H1 (cell line): ENCODE measurements around the gene DEFB129. TPM values are rescaled to one million over a fixed set of nuclear protein-coding genes. Genes with fewer than 3 reads are reported as not detected.

ENCODE experiments used
- CTCF ChIA-PET: fragments of 300-600 bp; sonication (Branson Sonifier 250); formaldehyde crosslinking; loops from one replicate; lab custom pipeline; 2021; ENCODE audit not compliant: partially characterized antibody; lab: Charles Lee
- POLR2A ChIA-PET: fragments of 300-600 bp; sonication (Branson Sonifier 250); formaldehyde crosslinking; loops from one replicate; lab custom pipeline; 2021; ENCODE audit warnings: inconsistent platforms; ENCODE audit not compliant: partially characterized antibody; lab: Charles Lee
- DNase-seq, 2 experiments: peaks; one replicate each; pipeline versions ENCODE4 v3.0.0 to v3.0.0-alpha.2; 2010 to 2022; ENCODE audit warnings: low spot score in 2 of 2, low read depth in 1 of 2, mixed read lengths in 1 of 2
- FAIRE-seq: peaks from 2 replicates; lab custom pipeline; 2011; peaks lifted over from hg19 to GRCh38; lab: Jason Lieb, UNC
- H2AFZ ChIP-seq: 2 replicates; pipeline ENCODE4 v1.8.1; 2012; ENCODE audit warnings: low read length, inconsistent platforms
- H2AK5ac ChIP-seq: 2 replicates; pipeline ENCODE4 v1.6.1; 2013; ENCODE audit warnings: low read depth, low read length
- H2BK120ac ChIP-seq: replicated peaks from 2 replicates; pipeline ENCODE3; 2013; ENCODE audit warnings: low read depth, low read length, inconsistent platforms
- H2BK12ac ChIP-seq: 2 replicates; pipeline ENCODE4 v1.6.1; 2013; ENCODE audit warnings: low read depth, low read length
- H2BK15ac ChIP-seq: 2 replicates; pipeline ENCODE4 v1.6.1; 2013; ENCODE audit warnings: low read length
- H2BK20ac ChIP-seq: 2 replicates; pipeline ENCODE4 v1.6.1; 2013; ENCODE audit warnings: low read length
- H2BK5ac ChIP-seq: 2 replicates; pipeline ENCODE4 v1.6.1; 2013; ENCODE audit warnings: low read depth, low read length
- H3K14ac ChIP-seq: 2 replicates; pipeline ENCODE4 v1.6.1; 2013; ENCODE audit warnings: inconsistent platforms; ENCODE audit not compliant: insufficient read length
- H3K18ac ChIP-seq: 2 replicates; pipeline ENCODE4 v1.6.1; 2013; ENCODE audit warnings: low read length; ENCODE audit errors: extremely low read depth
- H3K23ac ChIP-seq: 2 replicates; pipeline ENCODE4 v1.6.1; 2013; ENCODE audit warnings: inconsistent platforms; ENCODE audit not compliant: insufficient read length
- H3K23me2 ChIP-seq: 2 replicates; pipeline ENCODE4 v1.6.1; 2013; ENCODE audit warnings: low read depth, low read length
- H3K27ac ChIP-seq: 2 replicates; pipeline ENCODE4 v1.6.1; 2011; ENCODE audit warnings: low read depth, low read length, inconsistent platforms
- H3K27me3 ChIP-seq, 4 experiments: replicated peaks in 1 of 4; 1 replicate in 1 of 4; 2 replicates in 3 of 4; pipeline versions ENCODE4 v1.6.1 to v1.8.1; 2011 to 2013; ENCODE audit warnings: low read length in 3 of 4, mild to moderate bottlenecking in 3 of 4, inconsistent platforms in 2 of 4, mixed read lengths in 2 of 4, moderate library complexity in 1 of 4; ENCODE audit not compliant: control insufficient read depth in 3 of 4, insufficient read depth in 3 of 4; ENCODE audit errors: extremely low read depth in 1 of 4
- H3K36me3 ChIP-seq, 4 experiments: 2 replicates each; pipeline versions ENCODE4 v1.6.1 to v1.8.1; 2011 to 2013; ENCODE audit warnings: mild to moderate bottlenecking in 4 of 4, low read length in 3 of 4, moderate library complexity in 2 of 4, control low read depth in 1 of 4, inconsistent platforms in 1 of 4; ENCODE audit not compliant: insufficient read depth in 4 of 4, control insufficient read depth in 2 of 4
- H3K4ac ChIP-seq: replicated peaks from 2 replicates; pipeline ENCODE3; 2013; ENCODE audit warnings: low read length, low read depth, mixed read lengths, inconsistent platforms; ENCODE audit not compliant: insufficient read length
- H3K4me1 ChIP-seq, 4 experiments: replicated peaks in 1 of 4; 1 replicate in 1 of 4; 2 replicates in 3 of 4; pipeline versions ENCODE4 v1.6.1 to v1.8.1; 2011 to 2013; ENCODE audit warnings: low read length in 3 of 4, inconsistent platforms in 2 of 4, mixed read lengths in 1 of 4; ENCODE audit not compliant: insufficient read depth in 4 of 4, control insufficient read depth in 3 of 4
- H3K4me2 ChIP-seq, 2 experiments: 2 replicates each; pipeline versions ENCODE4 v1.6.1 to v1.8.1; 2011 to 2013; ENCODE audit warnings: low read depth in 2 of 2, low read length in 2 of 2, control low read depth in 1 of 2, inconsistent platforms in 1 of 2, mild to moderate bottlenecking in 1 of 2; ENCODE audit not compliant: insufficient read depth in 1 of 2
- H3K4me3 ChIP-seq, 4 experiments: fragments of 200-600, 300-600 bp in 1 of 4; sonication (generic), shearing (Covaris generic), sonication (Bioruptor Twin) in 1 of 4; 2 replicates each; pipeline versions ENCODE4 v1.5.1 to v1.8.1; 2011 to 2016; ENCODE audit warnings: low read length in 4 of 4, low read depth in 3 of 4, control low read depth in 2 of 4, inconsistent platforms in 2 of 4, mild to moderate bottlenecking in 2 of 4, mixed read lengths in 1 of 4, moderate library complexity in 1 of 4; ENCODE audit not compliant: insufficient read depth in 2 of 4; ENCODE audit errors: extremely low read depth in 1 of 4
- H3K56ac ChIP-seq: replicated peaks from 2 replicates; pipeline ENCODE3; 2013; ENCODE audit warnings: low read depth, mild to moderate bottlenecking, mixed read lengths, low read length, inconsistent platforms; ENCODE audit not compliant: insufficient read length
- H3K79me1 ChIP-seq: 2 replicates; pipeline ENCODE4 v1.6.1; 2013; ENCODE audit warnings: low read depth, low read length, control low read depth
- H3K79me2 ChIP-seq, 2 experiments: 2 replicates each; pipeline versions ENCODE4 v1.6.1 to v1.8.1; 2012 to 2013; ENCODE audit warnings: low read length in 2 of 2, mild to moderate bottlenecking in 2 of 2, inconsistent platforms in 1 of 2; ENCODE audit not compliant: insufficient read depth in 2 of 2, control insufficient read depth in 1 of 2
- H3K9ac ChIP-seq, 4 experiments: replicated peaks in 1 of 4; 1 replicate in 1 of 4; 2 replicates in 3 of 4; pipeline versions ENCODE4 v1.6.1 to v1.8.1; 2011 to 2013; ENCODE audit warnings: low read depth in 3 of 4, low read length in 3 of 4, control low read depth in 2 of 4, mild to moderate bottlenecking in 2 of 4, moderate library complexity in 2 of 4, inconsistent platforms in 1 of 4; ENCODE audit errors: extremely low read depth in 1 of 4
- H3K9me3 ChIP-seq, 2 experiments: 2 replicates each; pipeline versions ENCODE4 v1.6.1 to v1.8.1; 2012 to 2013; ENCODE audit warnings: mild to moderate bottlenecking in 2 of 2, moderate library complexity in 2 of 2, control low read depth in 1 of 2, inconsistent platforms in 1 of 2, low read depth in 1 of 2, low read length in 1 of 2, mixed read lengths in 1 of 2; ENCODE audit not compliant: insufficient read depth in 2 of 2
- H4K20me1 ChIP-seq, 2 experiments: replicated peaks in 1 of 2; 2 replicates each; pipeline versions ENCODE3 to v1.8.1; 2011 to 2013; ENCODE audit warnings: inconsistent platforms in 2 of 2, low read length in 2 of 2, mild to moderate bottlenecking in 1 of 2; ENCODE audit not compliant: insufficient read depth in 2 of 2, control insufficient read depth in 1 of 2
- H4K5ac ChIP-seq: 2 replicates; pipeline ENCODE4 v1.6.1; 2013; ENCODE audit warnings: low read length, low read depth, mixed read lengths, inconsistent platforms; ENCODE audit not compliant: insufficient read length
- H4K8ac ChIP-seq: 2 replicates; pipeline ENCODE4 v1.8.0; 2013; ENCODE audit warnings: mild to moderate bottlenecking, moderate library complexity, low read length, inconsistent platforms; ENCODE audit not compliant: insufficient read depth; ENCODE audit errors: extremely low read depth
- H4K91ac ChIP-seq: replicated peaks from 2 replicates; pipeline ENCODE3; 2013; ENCODE audit warnings: low read length, mixed read lengths, inconsistent platforms; ENCODE audit not compliant: insufficient read length
- KDM4A ChIP-seq: IDR thresholded peaks from one replicate; pipeline ENCODE4 v1.7.1; 2012; ENCODE audit warnings: low read depth, mild to moderate bottlenecking, moderate library complexity, low read length, inconsistent platforms; ENCODE audit not compliant: severe bottlenecking
- YY1 ChIP-seq: IDR thresholded peaks from 2 replicates; pipeline ENCODE4 v1.6.1; 2011; ENCODE audit warnings: low read depth, mild to moderate bottlenecking, low read length
- WGBS, 2 experiments: shearing (Covaris generic) in 1 of 2; methylation state at CpG; one replicate each; pipeline versions ENCODE4 v1.1.6 to v1.1.7; 2013 to 2015; ENCODE audit warnings: low lambda C conversion rate in 2 of 2, mixed read lengths in 2 of 2, inconsistent platforms in 1 of 2, low coverage in 1 of 2, missing lambda C conversion rate in 1 of 2; ENCODE audit not compliant: insufficient replicate concordance in 2 of 2, insufficient coverage in 1 of 2, insufficient read length in 1 of 2; ENCODE audit errors: extremely low coverage in 1 of 2, missing lambda C conversion rate in 1 of 2; 5-methylcytosine and 5-hydroxymethylcytosine counted together
- polyA plus RNA-seq, 7 experiments: library from polyadenylated mRNA; depleted of rRNA in 3 of 7; stranded (reverse) in 5 of 7; unstranded in 2 of 7; fragments of >200 nt in 5 of 7; fragments of 200-250 nt in 2 of 7; gene quantifications; 1 replicate in 5 of 7; 2 replicates in 1 of 7; 4 replicates in 1 of 7; pipeline versions ENCODE4 v1.2.1 to v1.2.3, GENCODE V29; 2011 to 2013; ENCODE audit warnings: missing spikeins in 2 of 7, mixed read lengths in 2 of 7
- total RNA-seq: library from RNA; stranded (reverse); fragmentation: NEBNext Ultra II Directional; extraction: Animal tissue kit (Norgen Biotek cat#: 25700); gene quantifications from 2 replicates; pipeline ENCODE4 v1.2.1, GENCODE V29; 2021

DEFB129 gene
- total and polyA plus RNA-seq, 2 of the 8 experiments (the other 6 are each of a cell fraction or from before 2014, with no cell fraction given): not detected

- Histone ChIP-seq H3K9me3 (no peaks in the 10 kb centered on the region), H3K79me1 (no peaks in the 10 kb centered on the region), H3K9ac (no peak within 1 kb of the TSS), H3K4me2 (no peak within 1 kb of the TSS), H3K27me3 (peaks cover 17 to 44% (median 39%) of the 10 kb centered on the region in 4 experiments), H2AFZ (no peak within 1 kb of the TSS), H2BK15ac (no peak within 1 kb of the TSS), H3K23me2 (no peaks in the 10 kb centered on the region), H2BK12ac (no peak within 1 kb of the TSS), H3K23ac (no peak within 1 kb of the TSS), H3K18ac (no peak within 1 kb of the TSS), H2BK120ac (no peak within 1 kb of the TSS), H3K36me3 (no peaks in the 10 kb centered on the region), H2BK5ac (no peak within 1 kb of the TSS), H3K4ac (no peak within 1 kb of the TSS), H3K4me3 (no peak within 1 kb of the TSS), H2AK5ac (no peak within 1 kb of the TSS), H3K79me2 (no peaks in the 10 kb centered on the region), H3K4me1 (no peaks in the 10 kb centered on the region), H4K8ac (no peak within 1 kb of the TSS), H4K20me1 (no peaks in the 10 kb centered on the region), H4K91ac (no peak within 1 kb of the TSS), H3K56ac (no peak within 1 kb of the TSS), H3K14ac (no peak within 1 kb of the TSS), H3K27ac (no peak within 1 kb of the TSS), H4K5ac (no peak within 1 kb of the TSS), H2BK20ac (no peak within 1 kb of the TSS)
- CTCF ChIA-PET: interaction anchor here (2.7 kb wide), 1 partner anchor 9 kb away, joined by 17 read pairs; no protein-coding TSS in a partner anchor
- DNase-seq (no peak), FAIRE-seq (no peak)
- 72% methylated on average over 7 of the region's 7 CpGs; no CpG with 5 or more reads in 1 of the 2 experiments for WGBS, 2 experiments
- POLR2A ChIA-PET: interaction anchor here (1.4 to 1.6 kb wide), 2 partner anchors 9 to 38 kb away, joined by 3 to 8 read pairs; no protein-coding TSS in a partner anchor
- TF ChIP-seq YY1 (no peak), KDM4A (no peak)
Observed at GRCh38 chr20:257419-257818, 30.4 kb downstream of the DEFB129 start, which contains the start of gene DEFB132. Gene DEFB132, plus strand, starts transcription at chr20:257724. Its CDS starts 55 bp downstream, at chr20:257779.
